Measurements from ENCODE around the gene TESMIN. TPM values are rescaled to one million over a fixed set of nuclear protein-coding genes. Genes with fewer than 3 reads are reported as not detected.

The TESMIN gene
- total RNA-seq, 1 donor = not detected

DNA sequence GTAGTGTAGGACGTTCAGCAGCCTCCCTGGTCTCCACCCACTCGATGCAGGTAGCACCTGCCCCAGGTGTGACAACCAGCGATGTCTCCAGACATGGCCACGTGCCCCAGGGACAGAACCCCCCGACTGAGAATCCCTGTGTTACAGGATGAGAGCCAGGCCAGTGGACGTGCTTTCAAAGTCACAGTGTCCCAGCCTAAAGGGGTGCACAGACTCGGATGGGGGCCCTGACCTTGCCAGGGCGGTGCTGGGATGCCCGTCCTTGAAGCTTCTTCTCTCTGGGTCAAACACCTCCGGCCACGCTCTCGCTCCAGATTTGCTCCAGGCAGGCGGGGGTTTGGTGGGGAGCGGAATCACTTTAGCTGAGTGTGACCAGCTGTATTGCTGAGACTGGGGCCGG is 90.3 kb downstream of the TESMIN start:
- no peak overlapping the region for H3K4me3 ChIP-seq (ENCODE audit: low read depth, low read length)
- TF ChIP-seq, protein P1, sequence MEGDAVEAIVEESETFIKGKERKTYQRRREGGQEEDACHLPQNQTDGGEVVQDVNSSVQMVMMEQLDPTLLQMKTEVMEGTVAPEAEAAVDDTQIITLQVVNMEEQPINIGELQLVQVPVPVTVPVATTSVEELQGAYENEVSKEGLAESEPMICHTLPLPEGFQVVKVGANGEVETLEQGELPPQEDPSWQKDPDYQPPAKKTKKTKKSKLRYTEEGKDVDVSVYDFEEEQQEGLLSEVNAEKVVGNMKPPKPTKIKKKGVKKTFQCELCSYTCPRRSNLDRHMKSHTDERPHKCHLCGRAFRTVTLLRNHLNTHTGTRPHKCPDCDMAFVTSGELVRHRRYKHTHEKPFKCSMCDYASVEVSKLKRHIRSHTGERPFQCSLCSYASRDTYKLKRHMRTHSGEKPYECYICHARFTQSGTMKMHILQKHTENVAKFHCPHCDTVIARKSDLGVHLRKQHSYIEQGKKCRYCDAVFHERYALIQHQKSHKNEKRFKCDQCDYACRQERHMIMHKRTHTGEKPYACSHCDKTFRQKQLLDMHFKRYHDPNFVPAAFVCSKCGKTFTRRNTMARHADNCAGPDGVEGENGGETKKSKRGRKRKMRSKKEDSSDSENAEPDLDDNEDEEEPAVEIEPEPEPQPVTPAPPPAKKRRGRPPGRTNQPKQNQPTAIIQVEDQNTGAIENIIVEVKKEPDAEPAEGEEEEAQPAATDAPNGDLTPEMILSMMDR (IDR thresholded peaks at IDR 0.05; ENCODE audit: insufficient read depth, low read length) = no peak
- no peak for DNase-seq (ENCODE audit: low read depth)

DNA sequence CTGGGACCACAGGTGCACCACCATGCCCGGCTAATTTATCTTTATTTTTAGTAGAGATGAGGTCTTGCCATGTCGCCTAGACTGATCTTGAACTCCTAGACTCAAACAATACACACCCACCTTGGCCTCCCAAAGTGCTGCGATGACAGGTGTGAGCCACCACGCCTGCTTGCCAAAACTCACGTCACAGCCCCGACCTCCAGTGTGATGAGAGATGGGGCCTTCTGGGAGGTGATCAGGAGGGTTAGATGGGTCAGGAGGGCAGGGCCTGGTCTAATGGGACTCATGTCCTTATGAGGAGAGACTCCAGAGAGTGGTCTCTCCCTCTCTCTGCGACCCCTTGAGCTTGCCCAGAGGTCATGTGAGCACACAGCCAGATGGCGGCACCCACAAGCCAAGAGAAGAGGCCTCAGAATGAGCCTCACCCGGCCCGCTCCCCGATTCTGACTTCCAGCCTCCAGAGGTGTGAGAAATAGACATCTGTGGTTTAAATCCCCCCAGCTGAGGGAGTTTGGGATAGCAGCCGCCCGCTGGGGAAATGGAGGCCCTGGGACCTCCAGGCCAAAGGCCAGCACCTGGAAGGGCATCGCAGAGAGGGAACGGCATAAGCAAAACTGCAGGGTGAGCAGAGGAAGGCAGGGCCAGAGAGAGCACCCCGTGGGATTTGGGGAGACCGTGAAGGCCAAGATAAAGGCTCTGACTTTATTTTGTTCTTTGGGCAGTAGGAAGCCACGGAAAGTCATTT is 91.1 kb downstream of the TESMIN start:
- no peak overlapping the region for H3K4me3 ChIP-seq (ENCODE audit: low read depth, low read length)
- TF ChIP-seq, protein P1 (IDR thresholded peaks at IDR 0.05; ENCODE audit: insufficient read depth, low read length) = no peak
- DNase-seq (ENCODE audit: low read depth) = no peak

DNA sequence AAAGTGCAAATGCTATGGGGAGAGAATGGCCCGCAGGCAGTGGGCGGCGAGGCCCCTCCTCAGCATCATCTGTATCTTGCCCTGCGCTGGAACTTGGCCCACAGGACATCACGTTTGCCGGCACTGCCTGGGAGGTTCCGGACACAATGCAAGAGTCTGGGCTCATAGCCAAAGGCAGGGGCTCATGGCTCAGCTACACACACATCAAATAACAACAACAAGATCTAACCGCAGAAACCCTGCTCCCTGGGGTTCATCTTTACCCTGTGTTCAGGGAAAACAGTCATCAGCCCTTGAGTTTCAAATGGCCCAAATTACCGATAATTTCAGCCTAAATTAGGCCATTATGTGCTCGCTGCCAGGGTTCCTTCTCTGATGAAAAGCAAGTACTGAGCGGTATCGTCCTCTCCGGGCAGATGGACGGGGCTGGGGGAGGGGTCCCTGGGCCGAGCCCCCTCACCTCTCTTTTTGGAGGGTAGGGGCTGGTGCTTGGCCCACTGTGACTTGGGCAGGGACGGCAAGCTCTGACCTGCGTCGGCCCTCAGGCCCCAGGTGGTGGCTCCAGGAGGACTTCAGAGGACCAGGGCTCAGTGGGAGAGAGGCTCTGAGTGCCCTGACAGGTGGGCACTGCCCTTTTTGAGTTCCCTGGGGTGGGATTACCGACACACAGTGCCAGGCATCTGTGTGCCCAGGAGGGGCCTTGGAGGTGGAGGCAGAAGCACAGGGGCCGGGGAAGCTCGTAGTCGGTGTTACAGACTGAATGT is 92.0 kb downstream of the TESMIN start:
- peak; percentile 90 for DNase-seq (ENCODE audit: low read depth)
- no peak overlapping the region for H3K4me3 ChIP-seq (ENCODE audit: low read depth, low read length)
- TF ChIP-seq, protein P1 (IDR thresholded peaks at IDR 0.05; ENCODE audit: insufficient read depth, low read length) = no peak

DNA sequence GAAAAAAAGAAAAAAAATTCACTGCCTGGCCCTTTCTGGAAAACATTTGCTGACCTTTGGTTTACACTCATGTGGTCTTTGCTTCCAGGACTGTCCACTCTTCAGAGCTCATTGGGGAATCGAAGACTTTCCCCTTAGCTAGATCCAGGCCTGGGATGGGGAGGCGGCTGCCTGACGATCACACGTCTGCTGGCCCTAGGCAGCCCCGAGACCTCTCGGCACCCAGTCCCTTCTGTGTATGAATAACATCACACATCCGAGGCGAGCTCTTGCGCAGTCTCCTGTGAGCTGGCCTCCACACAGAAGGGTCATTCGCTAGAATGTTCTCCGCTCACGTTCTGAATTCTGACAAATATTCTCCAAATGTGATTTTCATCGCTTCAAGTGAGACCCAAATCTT is 92.7 kb downstream of the TESMIN start:
- TF ChIP-seq, protein P1 (IDR thresholded peaks at IDR 0.05; ENCODE audit: insufficient read depth, low read length) = no peak
- no peak overlapping the region for H3K4me3 ChIP-seq (ENCODE audit: low read depth, low read length)
- DNase-seq (ENCODE audit: low read depth) = no peak

DNA sequence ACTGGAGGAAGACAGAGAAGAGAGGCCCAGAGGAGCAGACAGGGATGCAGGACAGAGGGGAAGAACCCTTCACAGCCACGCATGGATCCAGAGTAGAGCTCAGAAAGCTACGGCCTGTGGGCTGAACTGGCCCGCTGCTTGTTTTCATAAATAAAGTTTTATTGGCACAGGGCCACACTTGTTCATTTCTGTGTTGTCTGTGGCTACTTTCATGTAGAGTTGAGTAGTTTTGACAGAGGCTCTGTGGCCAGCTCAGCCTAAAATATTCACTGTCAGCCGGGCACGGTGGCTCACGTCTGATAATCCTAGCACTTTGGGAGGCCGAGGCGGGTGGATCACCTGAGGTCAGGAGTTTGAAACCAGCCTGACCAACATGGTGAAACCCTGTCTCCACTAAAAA is 93.2 kb downstream of the TESMIN start:
- no peak for DNase-seq (ENCODE audit: low read depth)
- TF ChIP-seq, protein P1 (IDR thresholded peaks at IDR 0.05; ENCODE audit: insufficient read depth, low read length) = no peak
- no peak overlapping the region for H3K4me3 ChIP-seq (ENCODE audit: low read depth, low read length)

Other genes with a start within 250 kb of the TESMIN start
- gene GAL, start 67.0 kb downstream of the TESMIN start, total RNA-seq (ENCODE audit: low replicate concordance) = not detected in 2 replicates
- 16.6 and 45.6 TPM in 2 replicates for gene CPT1A, start 90.4 kb upstream of the TESMIN start, total RNA-seq (ENCODE audit: low replicate concordance)
- 57.8 and 62.9 TPM in 2 replicates for gene MRPL21, start 152.3 kb upstream of the TESMIN start, total RNA-seq (ENCODE audit: low replicate concordance)
- 10.8 and 11.0 TPM in 2 replicates for gene IGHMBP2, start 152.4 kb upstream of the TESMIN start, total RNA-seq (ENCODE audit: low replicate concordance)
- not detected in 2 replicates for gene MRGPRD, start 229.5 kb upstream of the TESMIN start, total RNA-seq (ENCODE audit: low replicate concordance)